GM19468 (cell line): Measurements from ENCODE around the gene KRT9.
"Not testable (repeated sequence)": the region's sequence is repeated elsewhere in the genome, so short reads cannot be mapped to it uniquely, and the experiment has no call there.

Source experiments
- ATAC-seq: cut with Tn5 transposase; IDR thresholded peaks from one replicate; pipeline ENCODE4 v1.9.1; 2021; ENCODE audit warnings: mild to moderate bottlenecking, moderate library complexity, moderate number of reproducible peaks; ENCODE audit not compliant: unreplicated experiment; ENCODE audit errors: extremely low read depth

The KRT9 gene

GRCh38 chr17:41548844-41549595 is 22.8 kb downstream of the KRT9 start:
- no peak for ATAC-seq

- no peak for ATAC-seq
Observed at GRCh38 chr17:41547921-41548843, 23.7 kb downstream of the KRT9 start.

GRCh38 chr17:41547378-41547841 is 24.4 kb downstream of the KRT9 start:
- no peak for ATAC-seq

- ATAC-seq: no peak
Observed at GRCh38 chr17:41546819-41547218, 25.0 kb downstream of the KRT9 start.

- ATAC-seq: no peak
Observed at GRCh38 chr17:41545829-41546410, 25.9 kb downstream of the KRT9 start.

GRCh38 chr17:41544935-41545334 is 26.9 kb downstream of the KRT9 start:
- ATAC-seq: no peak

GRCh38 chr17:41544491-41544892 is 27.4 kb downstream of the KRT9 start:
- no peak for ATAC-seq

- ATAC-seq: not testable (repeated sequence)
Observed at GRCh38 chr17:41542786-41543185, 29.1 kb downstream of the KRT9 start.

- no peak for ATAC-seq
Observed at GRCh38 chr17:41542357-41542756, 29.5 kb downstream of the KRT9 start.

- no peak for ATAC-seq
Observed at GRCh38 chr17:41540921-41541625, 30.8 kb downstream of the KRT9 start.

- no peak for ATAC-seq
Observed at GRCh38 chr17:41539979-41540701, 31.7 kb downstream of the KRT9 start.

- ATAC-seq: no peak
Observed at GRCh38 chr17:41539071-41539492, 32.8 kb downstream of the KRT9 start.

- ATAC-seq: no peak
Observed at GRCh38 chr17:41538565-41538991, 33.3 kb downstream of the KRT9 start.

GRCh38 chr17:41537990-41538389 is 33.9 kb downstream of the KRT9 start:
- ATAC-seq: no peak

GRCh38 chr17:41537614-41537954 is 34.3 kb downstream of the KRT9 start:
- ATAC-seq: no peak

- ATAC-seq: no peak
Observed at GRCh38 chr17:41536741-41537613, 34.9 kb downstream of the KRT9 start.

GRCh38 chr17:41535764-41536481 is 35.9 kb downstream of the KRT9 start:
- ATAC-seq: no peak
